Measurements from ENCODE around the gene AHCTF1. TPM values are rescaled to one million over a fixed set of nuclear protein-coding genes. Genes with fewer than 3 reads are reported as not detected.
"Not testable (repeated sequence)": the region's sequence is repeated elsewhere in the genome, so short reads cannot be mapped to it uniquely, and the experiment has no call there.

Gene AHCTF1
- total RNA-seq, 1 donor: 134 TPM

- Histone ChIP-seq H3K4me1 (ENCODE audit: insufficient read depth, low read length) (peaks cover 16% of the 10 kb centered on the region), H3K27me3 (ENCODE audit: insufficient read depth, low read length) (no peaks in the 10 kb centered on the region), H3K9me3 (ENCODE audit: low read depth, low read length) (no peaks in the 10 kb centered on the region), H3K4me3 (ENCODE audit: low read length) (no peak overlapping the region)
Observed at GRCh38 chr1:246934765-246935164, 3.0 kb upstream of the AHCTF1 start.

- Histone ChIP-seq H3K9me3 (ENCODE audit: low read depth, low read length) (no peaks in the 10 kb centered on the region), H3K4me1 (ENCODE audit: insufficient read depth, low read length) (peaks cover 21% of the 10 kb centered on the region), H3K4me3 (ENCODE audit: low read length) (no peak overlapping the region), H3K27me3 (ENCODE audit: insufficient read depth, low read length) (no peaks in the 10 kb centered on the region)
Observed at GRCh38 chr1:246933893-246934292, 2.1 kb upstream of the AHCTF1 start.

- Histone ChIP-seq H3K4me1 (ENCODE audit: insufficient read depth, low read length) (peaks cover 21% of the 10 kb centered on the region), H3K4me3 (ENCODE audit: low read length) (peak overlapping the region; percentile 91), H3K27me3 (ENCODE audit: insufficient read depth, low read length) (no peaks in the 10 kb centered on the region)
Observed at GRCh38 chr1:246932366-246932700, 585 bp upstream of the AHCTF1 start.

GRCh38 chr1:246930830-246931548 lies 759 bp downstream of the AHCTF1 start:
- Histone ChIP-seq H3K4me3 (ENCODE audit: low read length) (peak overlapping the region; percentile 91), H3K27me3 (ENCODE audit: insufficient read depth, low read length) (no peaks in the 10 kb centered on the region), H3K9me3 (ENCODE audit: low read depth, low read length) (no peaks in the 10 kb centered on the region), H3K4me1 (ENCODE audit: insufficient read depth, low read length) (peaks cover 21% of the 10 kb centered on the region)

More at GRCh38 chr1:246932366-246932700, 585 bp upstream of the AHCTF1 start:
- H3K9me3 ChIP-seq (ENCODE audit: low read depth, low read length): no peaks in the 10 kb centered on the region

- no peaks in the 10 kb centered on the region for H3K9me3 ChIP-seq (ENCODE audit: low read depth, low read length)
- peaks cover 27% of the 10 kb centered on the region for H3K4me1 ChIP-seq (ENCODE audit: insufficient read depth, low read length)
- H3K4me3 ChIP-seq (ENCODE audit: low read length): no peak overlapping the region
- H3K27me3 ChIP-seq (ENCODE audit: insufficient read depth, low read length): no peaks in the 10 kb centered on the region
Observed at GRCh38 chr1:246925997-246926626, 5.6 kb downstream of the AHCTF1 start.

- Histone ChIP-seq H3K4me1 (ENCODE audit: insufficient read depth, low read length) (peaks cover 19% of the 10 kb centered on the region), H3K27me3 (ENCODE audit: insufficient read depth, low read length) (no peaks in the 10 kb centered on the region), H3K9me3 (ENCODE audit: low read depth, low read length) (no peaks in the 10 kb centered on the region), H3K4me3 (ENCODE audit: low read length) (no peak overlapping the region)
Observed at GRCh38 chr1:246923900-246924299, 7.8 kb downstream of the AHCTF1 start.

- Histone ChIP-seq H3K9me3 (ENCODE audit: low read depth, low read length) (no peaks in the 10 kb centered on the region), H3K4me3 (ENCODE audit: low read length) (no peak overlapping the region), H3K27me3 (ENCODE audit: insufficient read depth, low read length) (no peaks in the 10 kb centered on the region), H3K4me1 (ENCODE audit: insufficient read depth, low read length) (peaks cover 19% of the 10 kb centered on the region)
Observed at GRCh38 chr1:246923482-246923881, 8.3 kb downstream of the AHCTF1 start.

- peaks cover 19% of the 10 kb centered on the region for H3K4me1 ChIP-seq (ENCODE audit: insufficient read depth, low read length)
- H3K27me3 ChIP-seq (ENCODE audit: insufficient read depth, low read length): no peaks in the 10 kb centered on the region
- H3K9me3 ChIP-seq (ENCODE audit: low read depth, low read length): no peaks in the 10 kb centered on the region
- H3K4me3 ChIP-seq (ENCODE audit: low read length): no peak overlapping the region
Observed at GRCh38 chr1:246921481-246921880, 10.3 kb downstream of the AHCTF1 start.

GRCh38 chr1:246919902-246920301 lies 11.8 kb downstream of the AHCTF1 start:
- peaks cover 12% of the 10 kb centered on the region for H3K4me1 ChIP-seq (ENCODE audit: insufficient read depth, low read length)
- no peak overlapping the region for H3K4me3 ChIP-seq (ENCODE audit: low read length)
- H3K27me3 ChIP-seq (ENCODE audit: insufficient read depth, low read length): no peaks in the 10 kb centered on the region
- H3K9me3 ChIP-seq (ENCODE audit: low read depth, low read length): no peaks in the 10 kb centered on the region

- not testable (repeated sequence) for H3K4me1 ChIP-seq (ENCODE audit: insufficient read depth, low read length); H3K4me3 ChIP-seq (ENCODE audit: low read length); H3K27me3 ChIP-seq (ENCODE audit: insufficient read depth, low read length); H3K9me3 ChIP-seq (ENCODE audit: low read depth, low read length)
Observed at GRCh38 chr1:246916026-246916923, 15.5 kb downstream of the AHCTF1 start.

GRCh38 chr1:246907472-246907871 lies 24.3 kb downstream of the AHCTF1 start:
- Histone ChIP-seq H3K9me3 (ENCODE audit: low read depth, low read length) (no peaks in the 10 kb centered on the region), H3K4me3 (ENCODE audit: low read length) (no peak overlapping the region), H3K4me1 (ENCODE audit: insufficient read depth, low read length) (no peaks in the 10 kb centered on the region), H3K27me3 (ENCODE audit: insufficient read depth, low read length) (no peaks in the 10 kb centered on the region)

GRCh38 chr1:246906833-246907232 lies 24.9 kb downstream of the AHCTF1 start:
- H3K9me3 ChIP-seq (ENCODE audit: low read depth, low read length): no peaks in the 10 kb centered on the region
- H3K4me3 ChIP-seq (ENCODE audit: low read length): no peak overlapping the region
- no peaks in the 10 kb centered on the region for H3K4me1 ChIP-seq (ENCODE audit: insufficient read depth, low read length)
- H3K27me3 ChIP-seq (ENCODE audit: insufficient read depth, low read length): no peaks in the 10 kb centered on the region

GRCh38 chr1:246901874-246902273 lies 29.9 kb downstream of the AHCTF1 start:
- Histone ChIP-seq H3K4me1 (ENCODE audit: insufficient read depth, low read length) (no peaks in the 10 kb centered on the region), H3K27me3 (ENCODE audit: insufficient read depth, low read length) (no peaks in the 10 kb centered on the region), H3K9me3 (ENCODE audit: low read depth, low read length) (no peaks in the 10 kb centered on the region), H3K4me3 (ENCODE audit: low read length) (no peak overlapping the region)

- no peaks in the 10 kb centered on the region for H3K9me3 ChIP-seq (ENCODE audit: low read depth, low read length)
Observed at GRCh38 chr1:246897302-246897701, 34.4 kb downstream of the AHCTF1 start.

GRCh38 chr1:246893191-246893939 lies 38.4 kb downstream of the AHCTF1 start:
- no peaks in the 10 kb centered on the region for H3K4me1 ChIP-seq (ENCODE audit: insufficient read depth, low read length)
- no peaks in the 10 kb centered on the region for H3K9me3 ChIP-seq (ENCODE audit: low read depth, low read length)
- H3K4me3 ChIP-seq (ENCODE audit: low read length): no peak overlapping the region
- H3K27me3 ChIP-seq (ENCODE audit: insufficient read depth, low read length): no peaks in the 10 kb centered on the region

More at GRCh38 chr1:246897302-246897701, 34.4 kb downstream of the AHCTF1 start:
- Histone ChIP-seq H3K4me1 (ENCODE audit: insufficient read depth, low read length) (no peaks in the 10 kb centered on the region), H3K4me3 (ENCODE audit: low read length) (no peak overlapping the region), H3K27me3 (ENCODE audit: insufficient read depth, low read length) (no peaks in the 10 kb centered on the region)

All from mononuclear cell (primary cell).